ENCODE results near the gene DOCK6.

Gene DOCK6

GRCh38 chr19:11224429-11224828 lies 37.9 kb downstream of the DOCK6 start:
- TF ChIP-seq CTCF (IDR thresholded peaks at IDR 0.05; ENCODE audit: low read length) (no peak), EZH2phosphoT487 (IDR thresholded peaks at IDR 0.05; ENCODE audit: low read length) (no peak), EZH2 (optimal IDR thresholded peaks at IDR 0.05; ENCODE audit: low read depth, low read length) (no peak)
- H3K36me3 ChIP-seq (replicated peaks; ENCODE audit: insufficient read depth, low read length), result no peaks in the 10 kb centered on the region
- H4K20me1 ChIP-seq (ENCODE audit: insufficient read depth, low read length), result no peaks in the 10 kb centered on the region
- H3K9ac ChIP-seq (ENCODE audit: low read length), result no peak overlapping the region
- no peaks in the 10 kb centered on the region for H3K79me2 ChIP-seq (ENCODE audit: low read length)
- DNase-seq, result no peak
- H3K27me3 ChIP-seq (replicated peaks; ENCODE audit: insufficient read depth, low read length), result peaks cover 28% of the 10 kb centered on the region
- H2AFZ ChIP-seq (ENCODE audit: low read length), result no peak overlapping the region
- H3K4me2 ChIP-seq (ENCODE audit: low read depth, low read length), result no peak overlapping the region
- H3K4me3 ChIP-seq (ENCODE audit: low read length), result no peak overlapping the region
- no peaks in the 10 kb centered on the region for H3K9me3 ChIP-seq (replicated peaks; ENCODE audit: insufficient read depth, low read length)
- H3K4me1 ChIP-seq (ENCODE audit: low read length), result no peaks in the 10 kb centered on the region
- no peaks in the 10 kb centered on the region for H3F3A ChIP-seq (ENCODE audit: insufficient read depth, low read length)
- no peak overlapping the region for H3K27ac ChIP-seq (ENCODE audit: low read length)
- no peaks in the 10 kb centered on the region for H3K9me2 ChIP-seq (replicated peaks; ENCODE audit: insufficient read depth, low read length)

- Histone ChIP-seq H3K27ac (ENCODE audit: low read length) (no peak overlapping the region), H3K27me3 (replicated peaks; ENCODE audit: insufficient read depth, low read length) (peaks cover 28% of the 10 kb centered on the region)
- no peak for DNase-seq
Observed at GRCh38 chr19:11223200-11223599, 39.1 kb downstream of the DOCK6 start.

GRCh38 chr19:11221082-11221598 lies 41.2 kb downstream of the DOCK6 start:
- Histone ChIP-seq H3K9me2 (replicated peaks; ENCODE audit: insufficient read depth, low read length) (no peaks in the 10 kb centered on the region), H4K20me1 (ENCODE audit: insufficient read depth, low read length) (no peaks in the 10 kb centered on the region), H3K27me3 (replicated peaks; ENCODE audit: insufficient read depth, low read length) (peaks cover 36% of the 10 kb centered on the region), H3F3A (ENCODE audit: insufficient read depth, low read length) (no peaks in the 10 kb centered on the region), H3K4me3 (ENCODE audit: low read length) (no peak overlapping the region), H2AFZ (ENCODE audit: low read length) (no peak overlapping the region), H3K9me3 (replicated peaks; ENCODE audit: insufficient read depth, low read length) (no peaks in the 10 kb centered on the region), H3K9ac (ENCODE audit: low read length) (no peak overlapping the region), H3K36me3 (replicated peaks; ENCODE audit: insufficient read depth, low read length) (no peaks in the 10 kb centered on the region), H3K79me2 (ENCODE audit: low read length) (no peaks in the 10 kb centered on the region), H3K4me2 (ENCODE audit: low read depth, low read length) (no peak overlapping the region), H3K27ac (ENCODE audit: low read length) (no peak overlapping the region), H3K4me1 (ENCODE audit: low read length) (no peaks in the 10 kb centered on the region)
- DNase-seq, result no peak
- TF ChIP-seq EZH2 (optimal IDR thresholded peaks at IDR 0.05; ENCODE audit: low read depth, low read length), result no peak
- no peak for TF ChIP-seq CTCF (IDR thresholded peaks at IDR 0.05; ENCODE audit: low read length)
- no peak for TF ChIP-seq EZH2phosphoT487 (IDR thresholded peaks at IDR 0.05; ENCODE audit: low read length)

More at GRCh38 chr19:11223200-11223599, 39.1 kb downstream of the DOCK6 start:
- H2AFZ ChIP-seq (ENCODE audit: low read length), result no peak overlapping the region
- H3K9me3 ChIP-seq (replicated peaks; ENCODE audit: insufficient read depth, low read length), result no peaks in the 10 kb centered on the region
- H3K9me2 ChIP-seq (replicated peaks; ENCODE audit: insufficient read depth, low read length), result no peaks in the 10 kb centered on the region
- no peaks in the 10 kb centered on the region for H4K20me1 ChIP-seq (ENCODE audit: insufficient read depth, low read length)
- TF ChIP-seq CTCF (IDR thresholded peaks at IDR 0.05; ENCODE audit: low read length), result no peak
- no peak for TF ChIP-seq EZH2phosphoT487 (IDR thresholded peaks at IDR 0.05; ENCODE audit: low read length)
- no peak for TF ChIP-seq EZH2 (optimal IDR thresholded peaks at IDR 0.05; ENCODE audit: low read depth, low read length)
- no peaks in the 10 kb centered on the region for H3K79me2 ChIP-seq (ENCODE audit: low read length)
- H3K9ac ChIP-seq (ENCODE audit: low read length), result no peak overlapping the region
- no peaks in the 10 kb centered on the region for H3K4me1 ChIP-seq (ENCODE audit: low read length)
- H3K4me3 ChIP-seq (ENCODE audit: low read length), result no peak overlapping the region
- H3K4me2 ChIP-seq (ENCODE audit: low read depth, low read length), result no peak overlapping the region
- no peaks in the 10 kb centered on the region for H3K36me3 ChIP-seq (replicated peaks; ENCODE audit: insufficient read depth, low read length)
- H3F3A ChIP-seq (ENCODE audit: insufficient read depth, low read length), result no peaks in the 10 kb centered on the region

All from MM.1S (cell line).